Putamen (tissue), 1 donor: Measurements from ENCODE around the gene ZBP1.
"Not testable (repeated sequence)": the region's sequence is repeated elsewhere in the genome, so short reads cannot be mapped to it uniquely, and the experiment has no call there.

ENCODE experiments used
- DNase-seq: peaks from one replicate; pipeline ENCODE4 v3.0.0-alpha.2; 2016; ENCODE audit warnings: low spot score

The ZBP1 gene

DNA sequence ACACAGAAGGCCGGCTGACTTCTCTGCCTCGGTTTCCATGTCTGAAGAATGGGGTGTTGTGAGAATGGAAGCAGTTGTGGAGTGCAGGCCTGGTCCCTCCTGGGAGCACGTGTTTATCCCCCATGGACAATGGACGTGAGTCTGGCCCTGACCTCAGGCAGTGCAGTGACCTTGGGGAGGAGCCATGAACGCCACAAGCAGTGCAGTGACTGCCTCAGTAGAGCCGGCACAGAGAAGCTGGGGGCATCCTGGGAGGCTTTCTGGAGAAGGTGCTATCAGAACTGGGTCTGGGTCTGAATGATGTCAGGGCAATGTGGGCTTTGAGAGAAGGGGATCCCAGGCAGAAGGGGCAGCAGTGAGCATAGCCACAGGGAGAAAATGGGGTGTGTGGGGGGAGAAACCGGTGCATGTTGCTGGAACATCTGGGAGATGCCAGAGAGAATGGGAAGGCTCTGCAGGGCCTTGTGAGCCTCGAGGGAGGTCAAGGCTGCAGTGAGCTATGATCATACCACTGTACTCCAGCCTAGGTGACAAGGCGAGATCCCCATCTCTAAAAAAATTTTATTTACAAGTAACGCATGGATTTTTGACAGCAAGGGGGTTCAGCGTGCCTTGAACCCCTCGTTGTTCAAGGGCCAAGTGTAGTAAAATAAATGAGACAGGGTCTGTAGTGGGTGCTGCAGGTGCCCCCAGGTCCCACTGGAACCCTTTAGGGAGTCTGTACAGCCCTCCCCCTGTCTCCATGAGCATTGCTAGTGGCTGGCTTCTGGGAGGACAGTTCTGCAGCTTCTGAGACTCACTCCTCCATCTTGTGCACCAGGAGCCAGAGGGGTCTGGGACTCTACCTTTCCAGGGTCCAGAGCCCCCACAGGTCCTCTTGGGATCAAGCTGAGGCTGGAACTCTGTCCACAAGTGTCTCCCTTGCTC, 27.0 kb upstream of the ZBP1 start:
- DNase-seq = no peak

DNA sequence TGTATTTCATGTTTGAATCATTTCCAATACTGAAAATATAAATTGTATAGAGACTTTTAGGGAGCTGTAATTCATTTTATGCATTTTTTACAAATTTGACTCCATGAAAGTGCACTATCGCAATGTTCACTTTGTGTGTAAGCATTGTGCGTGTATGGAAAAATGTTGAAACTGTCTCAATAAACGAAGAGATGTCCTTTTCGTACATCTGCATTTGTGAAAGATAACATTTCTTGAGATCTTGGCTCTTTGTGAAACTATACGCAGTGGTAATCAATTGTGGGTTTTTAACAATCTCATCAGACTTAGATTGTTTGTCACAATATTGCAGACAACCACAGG, 18.6 kb upstream of the ZBP1 start:
- DNase-seq = no peak

DNA sequence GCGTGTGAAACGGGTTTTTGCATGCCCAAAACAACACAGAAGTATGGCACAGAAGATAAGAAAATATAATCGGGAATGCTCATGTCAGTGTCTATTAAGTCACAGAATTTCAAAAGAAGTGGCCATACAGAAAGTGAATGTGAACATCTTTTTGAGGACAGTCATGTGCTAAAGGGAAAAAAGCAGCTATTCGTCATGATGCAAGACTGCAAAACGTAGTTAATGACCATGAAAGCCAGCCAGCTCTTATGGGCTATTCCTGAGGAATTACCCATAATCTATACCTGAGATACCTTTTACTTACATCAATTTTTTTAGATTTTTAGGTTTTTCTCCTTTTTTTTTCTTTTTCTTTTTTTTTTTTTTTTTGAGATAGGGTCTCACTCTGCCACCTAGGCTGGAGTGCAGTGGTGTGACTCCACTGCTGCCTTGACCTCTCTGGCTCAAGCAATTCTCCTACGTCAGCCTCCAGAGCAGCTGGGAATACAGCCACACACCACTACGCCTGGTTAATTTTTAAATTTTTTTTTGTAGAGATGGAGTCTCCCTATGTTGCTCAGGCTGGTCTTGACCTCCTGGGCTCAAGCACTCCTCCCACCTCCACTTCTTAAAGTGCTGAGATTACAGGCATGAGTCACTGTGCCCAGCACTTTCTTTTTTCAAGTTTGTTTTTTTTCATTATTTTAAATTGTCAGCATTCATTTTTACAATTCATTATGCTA, 18.1 kb upstream of the ZBP1 start:
- DNase-seq = no peak

DNA sequence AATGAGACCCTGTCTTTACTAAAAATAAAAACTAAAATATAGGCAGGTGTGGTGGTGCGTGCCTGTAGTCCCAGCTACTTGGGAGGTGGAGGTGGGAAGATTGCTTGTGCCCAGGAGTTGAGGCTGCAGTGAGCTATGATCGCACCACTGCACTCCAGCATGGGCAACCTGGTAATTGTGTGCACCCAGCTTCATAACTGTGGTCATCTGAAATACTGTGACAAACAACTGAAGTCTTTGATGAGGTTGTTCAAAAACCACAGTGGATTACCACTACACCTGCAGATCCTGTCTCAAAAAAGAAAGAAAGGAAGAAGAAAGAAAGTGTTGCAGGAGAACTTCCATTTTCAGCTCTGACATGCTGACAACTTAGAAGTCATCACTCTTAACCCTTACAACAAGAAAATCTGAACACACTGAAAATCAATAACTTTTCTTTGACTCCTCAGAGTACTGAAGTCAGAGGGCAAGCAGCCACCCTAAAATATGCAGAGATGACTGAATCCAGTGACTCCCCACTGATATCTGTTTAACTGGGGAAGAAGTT, 13.8 kb upstream of the ZBP1 start:
- DNase-seq = no peak

DNA sequence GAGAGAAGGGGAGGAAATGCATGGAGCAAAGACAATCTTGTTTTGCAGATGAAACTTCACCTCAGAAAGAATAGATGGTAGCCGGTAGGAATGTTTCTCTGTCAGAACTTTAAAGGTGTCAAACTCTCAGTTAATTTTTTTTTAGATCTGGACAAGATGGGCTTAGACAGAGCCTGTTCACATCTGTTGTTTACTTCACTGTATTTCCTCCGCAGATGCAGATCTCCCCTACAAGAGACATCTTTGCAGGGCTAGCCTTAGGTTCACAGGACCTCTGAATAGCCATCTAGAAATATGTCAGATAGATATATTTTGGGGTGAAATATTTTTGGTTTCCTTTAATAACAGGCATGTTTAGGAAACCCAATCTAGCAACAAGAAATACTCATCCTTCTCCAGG, 12.1 kb upstream of the ZBP1 start:
- no peak for DNase-seq

DNA sequence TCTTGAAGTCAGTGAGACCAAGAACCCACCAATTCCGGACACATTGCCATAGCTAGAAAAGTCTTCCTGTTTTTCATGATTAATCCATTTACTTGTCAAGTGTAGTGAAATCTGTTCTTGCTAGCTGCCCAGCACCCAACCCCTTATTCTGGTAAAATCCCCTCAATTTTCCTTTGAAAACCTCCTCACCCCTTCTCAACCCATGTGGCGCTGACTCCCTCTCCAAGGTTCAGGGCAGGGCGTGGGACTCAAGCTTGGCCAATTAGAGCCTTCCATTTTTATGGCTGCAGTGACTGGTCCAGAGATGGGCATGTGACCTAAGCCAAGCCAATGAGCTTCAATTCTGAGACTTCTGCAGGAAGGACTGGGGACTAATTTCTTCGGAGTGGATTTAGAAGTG, 9.8 kb upstream of the ZBP1 start:
- DNase-seq = no peak

DNA sequence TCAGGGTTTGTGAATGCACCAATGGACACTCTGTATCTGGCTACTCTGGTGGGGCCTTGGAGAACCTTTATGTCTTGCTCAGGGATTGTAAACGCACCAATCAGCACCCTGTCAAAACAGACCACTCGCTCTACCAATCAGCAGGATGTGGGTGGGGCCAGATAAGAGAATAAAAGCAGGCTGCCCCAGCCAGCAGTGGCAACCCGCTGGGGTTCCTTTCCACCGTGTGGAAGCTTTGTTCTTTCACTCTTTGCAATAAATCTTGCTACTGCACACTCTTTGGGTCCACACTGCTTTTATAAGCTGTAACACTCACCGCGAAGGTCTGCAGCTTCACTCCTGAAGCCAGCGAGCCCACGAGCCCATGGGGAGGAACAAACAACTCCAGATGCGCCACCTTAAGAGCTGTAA, 9.3 kb upstream of the ZBP1 start:
- DNase-seq = not testable (repeated sequence)

DNA sequence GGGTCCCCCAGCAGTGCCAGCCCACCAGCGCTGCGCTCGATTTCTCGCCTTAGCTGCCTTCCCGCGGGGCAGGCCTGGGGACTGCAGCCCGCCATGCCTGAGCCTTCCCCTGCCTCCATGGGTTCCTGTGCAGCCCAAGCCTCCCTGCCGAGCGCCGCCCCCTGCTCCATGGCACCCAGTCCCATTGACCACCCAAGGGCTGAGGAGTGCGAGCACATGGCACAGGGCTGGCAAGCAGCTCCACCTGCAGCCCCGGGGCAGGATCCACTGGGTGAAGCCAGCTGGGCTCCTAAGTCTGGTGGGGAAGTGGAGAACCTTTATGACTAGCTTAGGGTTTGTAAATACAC, 8.7 kb upstream of the ZBP1 start:
- not testable (repeated sequence) for DNase-seq

DNA sequence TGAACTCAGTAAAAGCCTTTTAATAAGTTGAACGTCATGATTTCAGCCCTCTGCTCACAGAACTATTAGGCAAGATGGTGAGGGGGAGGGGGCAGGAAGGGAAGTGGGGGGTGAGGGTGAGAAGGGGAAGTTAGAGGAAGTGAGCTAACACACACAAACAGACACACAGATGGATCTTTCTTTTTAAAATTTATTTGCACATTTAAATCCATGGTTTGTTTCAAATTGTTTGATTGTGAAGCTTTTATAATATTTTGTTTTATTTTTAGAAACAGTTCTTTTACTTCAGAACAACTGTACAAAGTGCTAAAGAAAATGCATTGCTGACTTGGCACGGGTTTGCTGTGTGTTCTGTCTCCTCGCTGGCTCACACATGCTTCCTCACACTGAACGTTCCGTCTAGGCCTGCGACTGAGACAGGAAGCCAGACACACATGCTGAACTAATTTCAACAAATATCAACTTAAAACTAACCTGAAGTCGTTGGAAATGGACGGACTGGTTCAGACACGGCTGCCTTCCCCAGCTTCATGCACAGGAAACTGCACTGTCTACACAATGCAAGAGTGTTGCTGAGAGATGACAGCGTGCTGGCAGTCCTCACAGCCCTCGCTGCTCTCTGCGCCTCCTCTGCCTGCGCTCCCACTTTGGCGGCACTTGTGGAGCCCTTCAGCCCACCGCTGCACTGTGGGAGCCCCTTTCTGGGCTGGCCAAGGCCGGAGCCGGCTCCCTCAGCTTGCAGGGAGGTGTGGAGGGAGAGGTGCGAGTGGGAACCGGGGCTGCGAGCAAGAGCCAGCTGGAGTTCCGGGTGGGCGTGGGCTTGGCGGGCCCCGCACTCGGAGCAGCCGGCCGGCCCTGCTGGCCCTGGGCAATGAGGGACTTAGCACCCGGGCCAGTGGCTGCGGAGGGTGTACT, 8.1 kb upstream of the ZBP1 start:
- no peak for DNase-seq

DNA sequence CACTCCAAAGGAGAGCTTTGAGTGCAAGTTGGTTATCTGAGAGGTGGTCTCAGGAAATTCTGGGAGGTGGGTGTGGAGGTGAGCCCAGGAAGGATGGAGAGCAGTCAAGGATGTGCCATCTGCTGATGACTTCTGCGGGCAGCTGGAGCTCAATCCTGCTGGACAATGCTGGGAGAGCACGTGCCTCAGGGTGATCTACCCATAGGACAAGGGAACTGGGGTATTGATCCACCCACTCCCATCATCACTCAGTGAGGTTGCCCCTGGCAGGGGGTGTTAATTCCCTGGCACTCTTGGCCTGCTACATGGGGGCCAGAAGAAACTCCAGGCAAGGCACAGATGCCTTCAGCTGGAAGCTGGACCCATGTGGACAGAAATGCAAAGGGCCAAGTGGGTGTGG, 7.1 kb upstream of the ZBP1 start:
- no peak for DNase-seq

DNA sequence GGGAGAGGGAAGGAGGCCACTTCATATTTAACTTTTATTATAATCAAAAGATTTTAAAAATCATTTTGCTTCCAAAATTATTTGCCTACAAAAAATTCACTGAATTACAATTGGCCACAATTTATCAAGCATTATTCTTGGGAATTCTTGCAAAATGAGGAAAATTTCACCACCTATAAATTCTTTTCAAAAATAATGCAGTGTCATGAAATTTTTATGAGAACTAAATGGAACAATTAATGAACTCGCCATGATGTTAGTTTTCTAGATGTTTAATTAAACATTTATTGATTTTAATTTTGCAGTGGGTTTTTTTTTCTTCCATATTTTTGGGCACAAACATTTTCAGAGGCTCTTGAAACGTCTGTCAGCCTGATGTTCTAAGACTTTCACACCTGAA, 5.8 kb upstream of the ZBP1 start:
- no peak for DNase-seq

DNA sequence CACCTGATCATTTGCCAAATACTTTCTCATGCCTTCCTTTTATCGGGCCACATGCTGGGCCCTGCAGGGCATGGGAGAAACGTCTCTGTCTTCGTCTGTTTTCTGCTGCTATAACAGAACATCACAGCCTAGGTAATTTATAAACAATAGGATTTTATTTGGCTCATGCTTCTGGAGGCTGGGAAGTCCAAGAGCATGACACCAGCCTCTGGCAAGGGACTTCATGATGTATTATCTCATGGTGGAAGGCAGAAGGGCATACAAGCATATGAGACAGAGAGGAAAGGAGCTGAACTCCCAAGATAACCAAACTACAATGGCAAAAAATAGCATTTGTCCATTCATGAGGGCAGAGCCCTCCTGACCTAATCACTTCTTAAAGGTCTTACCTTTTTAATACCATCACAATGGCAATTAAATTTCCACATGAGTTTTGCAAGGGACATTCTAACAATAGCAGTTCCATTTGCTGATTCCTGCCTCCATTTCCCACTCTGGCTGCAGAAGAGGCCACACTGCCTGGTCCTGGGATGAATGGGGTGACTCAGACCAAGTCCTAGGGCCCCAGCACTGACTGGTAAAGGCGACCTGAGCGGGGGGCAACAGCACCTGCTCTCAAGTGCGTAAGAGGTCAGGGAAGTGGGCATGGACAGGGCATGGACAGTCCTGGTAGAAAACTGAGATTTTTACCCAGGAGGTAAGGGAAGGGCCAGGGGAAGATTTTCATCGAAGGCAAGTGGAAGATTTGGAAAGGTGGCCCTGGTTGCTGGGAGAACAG, 5.1 kb upstream of the ZBP1 start:
- no peak for DNase-seq

DNA sequence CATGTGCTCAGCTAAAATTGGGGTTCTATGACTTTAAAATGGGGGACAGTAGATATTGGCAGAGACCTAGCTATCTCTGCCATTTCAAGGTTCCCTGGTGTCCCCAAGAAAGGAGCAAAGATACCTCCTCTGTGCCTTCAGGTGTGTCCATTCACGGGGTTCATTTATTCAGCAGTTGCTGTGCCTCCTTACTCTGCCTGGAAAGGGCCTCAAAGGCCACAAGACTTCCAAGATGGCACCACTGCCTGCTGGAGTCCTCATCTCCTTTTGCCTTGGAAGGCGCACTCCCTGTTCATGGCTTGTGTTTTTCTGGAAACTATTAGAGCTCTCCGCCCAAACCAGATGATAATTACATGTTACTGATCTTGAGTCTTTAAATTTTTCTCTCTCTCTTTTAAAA, 3.9 kb upstream of the ZBP1 start:
- DNase-seq = no peak

DNA sequence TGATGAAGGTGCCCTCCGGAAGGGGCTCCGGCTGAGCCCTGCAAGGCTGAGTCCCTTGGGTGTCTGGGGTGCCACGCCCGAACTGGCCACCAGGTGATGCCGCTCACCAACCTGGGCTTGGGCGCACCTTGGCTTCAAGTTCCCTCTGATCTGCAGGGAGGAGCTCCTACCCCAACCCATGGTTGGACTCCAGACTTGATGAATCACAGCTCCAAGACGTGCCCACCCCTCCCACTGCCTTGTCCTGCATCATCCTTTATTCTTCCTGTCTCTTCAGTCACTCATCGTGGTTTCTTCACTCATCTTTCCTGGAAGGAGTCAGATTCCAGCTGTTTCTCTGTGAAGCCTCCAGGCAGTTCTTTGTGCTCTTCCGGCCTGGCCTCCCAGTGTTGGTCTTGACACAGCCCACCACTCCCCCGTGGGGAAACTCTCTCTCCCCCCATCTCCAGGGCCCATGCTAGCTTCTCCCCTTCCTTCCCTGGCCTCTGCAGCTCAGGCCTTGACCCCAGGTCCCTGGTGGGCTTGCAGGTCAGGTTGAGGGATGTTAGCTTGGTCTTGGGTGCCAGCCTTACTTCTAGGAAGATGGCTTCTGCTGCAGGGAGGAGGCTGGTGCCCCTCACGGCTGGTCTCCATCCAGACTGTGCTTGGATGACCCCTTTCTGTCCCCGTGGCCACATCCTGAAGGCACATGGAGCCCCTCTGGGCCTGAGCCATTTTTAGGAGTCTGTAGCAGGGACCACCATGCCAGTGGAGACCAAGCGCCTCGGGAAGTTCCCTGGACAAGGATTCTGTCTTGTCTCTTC, 2.6 kb upstream of the ZBP1 start:
- DNase-seq = peak; percentile 22

DNA sequence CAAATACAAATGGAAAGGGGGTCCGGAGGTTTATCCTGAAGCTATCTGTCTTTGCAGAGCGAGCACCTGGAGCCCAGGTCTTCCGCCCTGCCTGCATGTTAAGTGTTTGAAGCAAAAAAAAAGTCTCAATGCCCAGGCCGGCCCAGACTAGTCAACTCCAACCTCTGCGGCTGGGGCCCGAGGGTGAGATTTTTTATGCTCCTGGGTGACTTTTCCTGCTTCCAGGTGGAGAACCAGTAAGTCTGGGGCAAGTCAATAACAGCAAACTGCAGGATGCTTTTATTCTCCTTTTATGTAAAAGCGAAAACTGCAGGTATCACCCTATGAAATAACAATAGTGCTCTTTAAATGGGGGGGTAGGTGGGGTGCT, 2.0 kb upstream of the ZBP1 start:
- DNase-seq = no peak

DNA sequence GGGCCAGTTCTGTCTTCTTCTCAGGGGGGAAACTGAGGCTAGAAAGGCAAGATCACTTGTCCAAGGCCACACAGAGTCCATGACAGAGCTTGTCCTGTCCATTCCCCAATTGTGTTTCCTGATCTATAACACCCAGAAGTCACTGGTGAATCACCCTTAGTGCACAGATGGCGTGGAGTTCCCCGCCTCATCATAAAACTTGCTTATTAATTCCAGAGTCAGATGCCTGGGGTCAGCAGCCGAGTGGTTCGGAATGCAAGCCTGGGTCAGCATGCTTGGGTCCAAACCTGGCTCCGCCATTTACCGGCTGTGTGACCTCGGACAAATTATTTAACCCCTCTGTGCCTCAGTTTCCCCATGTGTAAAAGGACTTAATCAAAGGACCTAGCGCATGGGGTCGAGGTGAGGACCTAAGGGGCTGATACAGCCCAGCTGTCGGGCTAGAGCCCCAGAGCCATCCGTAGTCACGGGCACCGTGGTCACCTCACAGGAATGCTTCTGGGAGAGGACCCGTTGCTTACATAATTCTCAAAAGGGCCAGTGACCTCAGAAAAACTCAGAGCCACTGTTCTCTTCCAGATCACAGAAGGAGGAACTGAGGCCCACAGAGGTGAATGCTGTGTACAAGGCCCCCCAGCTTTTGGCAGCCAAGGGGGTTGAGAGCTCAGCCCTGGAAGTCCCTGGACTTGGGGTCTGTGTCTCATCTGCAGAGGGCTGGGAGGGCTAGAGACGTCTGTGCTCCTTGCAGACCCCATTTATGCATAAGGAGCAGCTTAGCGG, 1.4 kb upstream of the ZBP1 start:
- DNase-seq = no peak

DNA sequence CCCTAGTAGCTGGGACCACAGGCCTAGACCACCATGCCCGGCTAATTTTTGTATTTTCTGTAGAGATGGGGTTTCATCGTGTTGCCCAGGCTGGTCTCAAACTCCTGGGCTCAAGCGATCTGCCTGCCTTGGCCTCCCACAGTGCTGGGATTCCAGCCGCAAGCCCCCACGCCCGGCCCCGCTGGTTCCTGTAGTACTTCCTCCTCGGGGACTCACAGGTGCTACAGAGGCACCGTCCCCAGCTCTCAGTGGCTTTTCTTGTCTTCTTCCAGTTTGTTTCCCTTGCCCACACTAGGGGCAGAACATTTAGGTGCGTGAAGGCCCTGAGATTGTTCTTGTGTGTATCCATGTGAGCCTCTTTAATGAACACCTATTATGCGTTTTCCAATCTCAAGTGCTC, 773 bp upstream of the ZBP1 start:
- no peak for DNase-seq

DNA sequence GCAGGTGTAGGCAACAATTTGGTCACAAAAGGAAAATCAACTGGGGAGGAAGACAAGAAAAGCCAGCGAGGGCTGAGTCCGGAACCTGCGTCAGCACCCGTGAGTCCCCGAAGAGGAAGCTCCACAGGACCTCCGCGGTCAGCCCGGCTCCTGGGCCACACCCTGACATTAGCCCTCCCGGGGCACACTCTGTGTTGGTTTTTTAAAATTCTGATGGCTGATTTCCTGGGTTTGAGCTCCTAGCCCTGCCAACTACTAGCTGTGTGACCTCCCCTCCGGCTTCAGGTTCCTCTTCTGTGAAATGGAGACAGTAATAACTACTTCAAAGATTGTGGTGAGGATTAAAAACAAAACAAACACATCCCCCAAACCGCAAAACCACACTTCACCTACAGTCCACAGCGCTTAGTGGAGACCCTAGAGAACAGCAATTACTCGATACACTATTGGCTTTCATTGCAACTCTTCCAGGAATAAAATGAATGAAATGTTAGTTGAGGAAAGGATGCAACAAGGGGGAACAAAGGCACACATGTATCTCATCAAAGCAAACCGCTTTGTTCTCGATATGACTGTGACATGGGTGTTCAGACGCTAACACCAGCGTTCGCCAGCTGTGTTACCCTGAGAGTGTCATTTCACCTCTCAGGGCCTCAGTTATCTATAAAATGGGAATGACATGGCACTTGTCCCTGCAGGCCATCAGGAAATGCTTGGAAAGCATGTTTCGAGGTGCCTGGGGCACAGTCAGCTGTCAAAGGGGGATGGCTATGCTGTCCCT, 985 bp downstream of the ZBP1 start:
- no peak for DNase-seq

DNA sequence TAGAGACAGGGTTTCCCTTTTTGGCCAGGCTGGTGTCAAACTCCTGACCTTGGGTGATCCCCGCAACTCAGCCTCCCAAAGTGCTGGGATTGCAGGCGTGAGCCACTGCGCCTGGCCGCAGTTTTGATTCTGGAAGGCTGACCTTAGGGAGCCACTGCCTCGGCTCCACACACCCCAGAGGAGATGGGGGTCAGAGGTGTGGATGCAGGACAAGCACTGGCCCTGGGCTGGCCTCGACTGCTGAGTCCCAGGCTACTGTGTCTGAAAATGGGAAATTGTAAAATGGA, 1.5 kb downstream of the ZBP1 start:
- DNase-seq = no peak
